ENCODE results near the gene NPLOC4.
"Not testable (repeated sequence)": the region's sequence is repeated elsewhere in the genome, so short reads cannot be mapped to it uniquely, and the experiment has no call there.

The NPLOC4 gene

GRCh38 chr17:81532490-81533287 is 104.2 kb downstream of the NPLOC4 start:
- TF ChIP-seq POLR2AphosphoS5 (IDR thresholded peaks at IDR 0.05; ENCODE audit: low read depth, low read length) = no peak
- DNase-seq (ENCODE audit: insufficient read length) = no peak
- peak; percentile 5 for FAIRE-seq

- DNase-seq (ENCODE audit: insufficient read length); FAIRE-seq: not testable (repeated sequence)
These were observed 104.9 kb downstream of the NPLOC4 start for GRCh38 chr17:81531998-81532404.

GRCh38 chr17:81531013-81531412 is 105.9 kb downstream of the NPLOC4 start:
- FAIRE-seq; DNase-seq (ENCODE audit: insufficient read length): not testable (repeated sequence)

- DNase-seq (ENCODE audit: insufficient read length) (no peak), FAIRE-seq (no peak)
- TF ChIP-seq POLR2AphosphoS5 (IDR thresholded peaks at IDR 0.05; ENCODE audit: low read depth, low read length) = no peak
- no peak for TF ChIP-seq POLR2A (IDR thresholded peaks at IDR 0.05; ENCODE audit: low read depth, low read length)
- TF ChIP-seq TAF1 (IDR thresholded peaks at IDR 0.05; ENCODE audit: borderline replicate concordance, low read depth, low read length) = no peak
These were observed 107.5 kb downstream of the NPLOC4 start for GRCh38 chr17:81529437-81529803.

GRCh38 chr17:81528651-81529436 is 108.1 kb downstream of the NPLOC4 start:
- no peak for FAIRE-seq
- DNase-seq (ENCODE audit: insufficient read length) = no peak
- TF ChIP-seq TAF1 (IDR thresholded peaks at IDR 0.05; ENCODE audit: borderline replicate concordance, low read depth, low read length) (no peak), POLR2A (IDR thresholded peaks at IDR 0.05; ENCODE audit: low read depth, low read length) (no peak), POLR2AphosphoS5 (IDR thresholded peaks at IDR 0.05; ENCODE audit: low read depth, low read length) (no peak)

GRCh38 chr17:81528384-81528650 is 108.6 kb downstream of the NPLOC4 start:
- TF ChIP-seq POLR2AphosphoS5 (IDR thresholded peaks at IDR 0.05; ENCODE audit: low read depth, low read length) = no peak
- no peak for TF ChIP-seq POLR2A (IDR thresholded peaks at IDR 0.05; ENCODE audit: low read depth, low read length)
- TF ChIP-seq TAF1 (IDR thresholded peaks at IDR 0.05; ENCODE audit: borderline replicate concordance, low read depth, low read length) = no peak
- DNase-seq (ENCODE audit: insufficient read length) = no peak
- FAIRE-seq = no peak

- FAIRE-seq (no peak), DNase-seq (ENCODE audit: insufficient read length) (no peak)
- no peak for TF ChIP-seq POLR2A (IDR thresholded peaks at IDR 0.05; ENCODE audit: low read depth, low read length)
- TF ChIP-seq POLR2AphosphoS5 (IDR thresholded peaks at IDR 0.05; ENCODE audit: low read depth, low read length) = no peak
These were observed 109.1 kb downstream of the NPLOC4 start, which contains the start of gene FSCN2 for GRCh38 chr17:81527591-81528383. TSS of gene FSCN2 (plus strand) at chr17:81528377. CDS start at chr17:81528532, 155 bp downstream.

- DNase-seq (ENCODE audit: insufficient read length) = no peak
- TF ChIP-seq POLR2AphosphoS5 (IDR thresholded peaks at IDR 0.05; ENCODE audit: low read depth, low read length) = no peak
- TF ChIP-seq TAF1 (IDR thresholded peaks at IDR 0.05; ENCODE audit: borderline replicate concordance, low read depth, low read length) = no peak
- no peak for TF ChIP-seq POLR2A (IDR thresholded peaks at IDR 0.05; ENCODE audit: low read depth, low read length)
- FAIRE-seq = no peak
These were observed 110.0 kb downstream of the NPLOC4 start for GRCh38 chr17:81526662-81527571.

- DNase-seq (ENCODE audit: insufficient read length) = no peak
- FAIRE-seq = no peak
- TF ChIP-seq POLR2A (IDR thresholded peaks at IDR 0.05; ENCODE audit: low read depth, low read length) (no peak), POLR2AphosphoS5 (IDR thresholded peaks at IDR 0.05; ENCODE audit: low read depth, low read length) (no peak), TAF1 (IDR thresholded peaks at IDR 0.05; ENCODE audit: borderline replicate concordance, low read depth, low read length) (no peak)
These were observed 112.1 kb downstream of the NPLOC4 start for GRCh38 chr17:81524865-81525159.

- DNase-seq (ENCODE audit: insufficient read length) (no peak), FAIRE-seq (no peak)
- TF ChIP-seq POLR2AphosphoS5 (IDR thresholded peaks at IDR 0.05; ENCODE audit: low read depth, low read length) (no peak), TAF1 (IDR thresholded peaks at IDR 0.05; ENCODE audit: borderline replicate concordance, low read depth, low read length) (no peak), POLR2A (IDR thresholded peaks at IDR 0.05; ENCODE audit: low read depth, low read length) (no peak)
These were observed 112.7 kb downstream of the NPLOC4 start for GRCh38 chr17:81524039-81524864.
